ENCODE results near the gene HYCC1. TPM values are rescaled to one million over a fixed set of nuclear protein-coding genes. Genes with fewer than 3 reads are reported as not detected.
"Not testable (repeated sequence)": the region's sequence is repeated elsewhere in the genome, so short reads cannot be mapped to it uniquely, and the experiment has no call there.

The HYCC1 gene
- 19.7 and 20.5 TPM in 2 replicates for total RNA-seq

GRCh38 chr7:23013715-23014649, at the start of gene HYCC1:
Gene HYCC1, minus strand, starts transcription at chr7:23014130. Its CDS starts 23,019 bp downstream, at chr7:22991111.
- no peaks in the 10 kb centered on the region for H3K27me3 ChIP-seq (ENCODE audit: control insufficient read depth, insufficient read depth, low read length)
- FAIRE-seq (no peak), DNase-seq (ENCODE audit: low read depth) (peak; percentile 95)
- H3K36me3 ChIP-seq (ENCODE audit: control insufficient read depth, insufficient read depth, low read length), result no peaks in the 10 kb centered on the region
- TF ChIP-seq, protein P1, sequence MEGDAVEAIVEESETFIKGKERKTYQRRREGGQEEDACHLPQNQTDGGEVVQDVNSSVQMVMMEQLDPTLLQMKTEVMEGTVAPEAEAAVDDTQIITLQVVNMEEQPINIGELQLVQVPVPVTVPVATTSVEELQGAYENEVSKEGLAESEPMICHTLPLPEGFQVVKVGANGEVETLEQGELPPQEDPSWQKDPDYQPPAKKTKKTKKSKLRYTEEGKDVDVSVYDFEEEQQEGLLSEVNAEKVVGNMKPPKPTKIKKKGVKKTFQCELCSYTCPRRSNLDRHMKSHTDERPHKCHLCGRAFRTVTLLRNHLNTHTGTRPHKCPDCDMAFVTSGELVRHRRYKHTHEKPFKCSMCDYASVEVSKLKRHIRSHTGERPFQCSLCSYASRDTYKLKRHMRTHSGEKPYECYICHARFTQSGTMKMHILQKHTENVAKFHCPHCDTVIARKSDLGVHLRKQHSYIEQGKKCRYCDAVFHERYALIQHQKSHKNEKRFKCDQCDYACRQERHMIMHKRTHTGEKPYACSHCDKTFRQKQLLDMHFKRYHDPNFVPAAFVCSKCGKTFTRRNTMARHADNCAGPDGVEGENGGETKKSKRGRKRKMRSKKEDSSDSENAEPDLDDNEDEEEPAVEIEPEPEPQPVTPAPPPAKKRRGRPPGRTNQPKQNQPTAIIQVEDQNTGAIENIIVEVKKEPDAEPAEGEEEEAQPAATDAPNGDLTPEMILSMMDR (IDR thresholded peaks at IDR 0.05; ENCODE audit: insufficient read depth, low read length, severe bottlenecking), result peak; percentile 59
- peak within 1 kb of the TSS; percentile 75 for H3K4me3 ChIP-seq (ENCODE audit: low read depth, low read length)

DNA sequence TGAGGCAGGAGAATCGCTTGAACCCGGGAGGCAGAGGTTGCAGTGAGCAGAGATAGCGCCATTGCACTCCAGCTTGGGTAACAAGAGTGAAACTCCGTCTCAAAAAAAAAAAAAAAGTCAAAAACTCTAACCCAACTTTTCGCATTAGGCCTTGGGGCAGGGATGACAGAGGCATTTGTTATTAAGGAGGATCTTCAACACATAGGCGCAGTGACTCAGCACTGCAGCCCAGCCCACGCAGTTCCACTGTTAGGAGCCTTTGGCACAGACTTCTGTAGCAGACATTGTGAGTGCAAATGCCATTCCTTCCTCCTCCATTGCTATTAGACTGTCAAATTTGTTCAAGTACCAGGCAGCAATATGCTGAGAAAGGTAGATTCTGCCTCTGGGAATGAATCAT, 48.5 kb upstream of the HYCC1 start:
- FAIRE-seq (no peak), DNase-seq (ENCODE audit: low read depth) (peak; percentile 61)
- Histone ChIP-seq H3K4me3 (ENCODE audit: low read depth, low read length) (no peak overlapping the region), H3K27me3 (ENCODE audit: control insufficient read depth, insufficient read depth, low read length) (no peaks in the 10 kb centered on the region), H3K36me3 (ENCODE audit: control insufficient read depth, insufficient read depth, low read length) (no peaks in the 10 kb centered on the region)
- TF ChIP-seq, protein P1 (IDR thresholded peaks at IDR 0.05; ENCODE audit: insufficient read depth, low read length, severe bottlenecking), result no peak

GRCh38 chr7:23061327-23061726, 47.4 kb upstream of the HYCC1 start:
- H3K4me3 ChIP-seq (ENCODE audit: low read depth, low read length), result no peak overlapping the region
- FAIRE-seq (no peak), DNase-seq (ENCODE audit: low read depth) (no peak)
- TF ChIP-seq, protein P1 (IDR thresholded peaks at IDR 0.05; ENCODE audit: insufficient read depth, low read length, severe bottlenecking), result no peak
- no peaks in the 10 kb centered on the region for H3K36me3 ChIP-seq (ENCODE audit: control insufficient read depth, insufficient read depth, low read length)
- no peaks in the 10 kb centered on the region for H3K27me3 ChIP-seq (ENCODE audit: control insufficient read depth, insufficient read depth, low read length)

GRCh38 chr7:23058408-23059096, 44.6 kb upstream of the HYCC1 start:
- DNase-seq (ENCODE audit: low read depth), result no peak
- no peak for FAIRE-seq
- TF ChIP-seq, protein P1 (IDR thresholded peaks at IDR 0.05; ENCODE audit: insufficient read depth, low read length, severe bottlenecking), result no peak
- H3K27me3 ChIP-seq (ENCODE audit: control insufficient read depth, insufficient read depth, low read length), result no peaks in the 10 kb centered on the region
- H3K36me3 ChIP-seq (ENCODE audit: control insufficient read depth, insufficient read depth, low read length), result no peaks in the 10 kb centered on the region
- H3K4me3 ChIP-seq (ENCODE audit: low read depth, low read length), result no peak overlapping the region

- TF ChIP-seq, protein P1 (IDR thresholded peaks at IDR 0.05; ENCODE audit: insufficient read depth, low read length, severe bottlenecking), result peak; percentile 76
- no peak for FAIRE-seq
- Histone ChIP-seq H3K36me3 (ENCODE audit: control insufficient read depth, insufficient read depth, low read length) (no peaks in the 10 kb centered on the region), H3K27me3 (ENCODE audit: control insufficient read depth, insufficient read depth, low read length) (no peaks in the 10 kb centered on the region), H3K4me3 (ENCODE audit: low read depth, low read length) (no peak overlapping the region)
- peak; percentile 69 for DNase-seq (ENCODE audit: low read depth)
Observed at GRCh38 chr7:23055582-23056178, 41.8 kb upstream of the HYCC1 start.

DNA sequence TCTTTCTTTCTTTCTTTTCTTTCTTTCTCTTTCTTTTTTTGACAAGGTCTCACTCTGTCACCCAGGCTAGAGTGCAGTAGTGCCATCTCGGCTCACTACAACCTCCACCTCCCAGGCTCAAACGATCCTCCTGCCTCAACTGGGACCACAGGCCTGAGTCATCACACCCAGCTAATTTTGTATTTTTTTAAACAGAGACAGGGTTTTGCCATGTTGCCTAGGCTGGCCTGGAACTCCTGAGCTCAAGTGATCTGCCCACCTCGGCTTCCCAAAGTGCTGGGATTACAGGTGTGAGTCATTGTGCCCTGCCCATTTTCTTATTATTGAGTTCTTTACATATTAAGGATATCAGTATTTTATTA, 37.2 kb upstream of the HYCC1 start:
- not testable (repeated sequence) for DNase-seq (ENCODE audit: low read depth); FAIRE-seq

DNA sequence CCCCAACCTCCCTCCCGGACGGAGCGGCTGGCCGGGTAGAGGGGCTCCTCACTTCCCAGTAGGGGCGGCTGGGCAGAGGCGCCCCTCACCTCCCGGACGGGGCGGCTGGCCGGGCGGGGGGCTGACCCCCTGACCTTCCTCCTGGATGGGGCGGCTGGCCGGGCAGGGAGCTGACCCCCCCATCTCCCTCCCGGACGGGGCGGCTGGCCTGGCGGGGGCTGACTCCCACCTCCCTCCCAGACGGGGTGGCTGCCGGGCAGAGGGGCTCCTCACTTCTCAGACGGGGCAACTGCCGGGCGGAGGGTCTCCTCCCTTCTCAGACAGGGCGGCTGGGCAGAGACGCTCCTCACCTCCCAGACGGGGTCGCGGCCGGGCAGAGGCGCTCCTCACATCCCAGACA, 32.4 kb upstream of the HYCC1 start:
- DNase-seq (ENCODE audit: low read depth); H3K27me3 ChIP-seq (ENCODE audit: control insufficient read depth, insufficient read depth, low read length); H3K4me3 ChIP-seq (ENCODE audit: low read depth, low read length); FAIRE-seq; H3K36me3 ChIP-seq (ENCODE audit: control insufficient read depth, insufficient read depth, low read length): not testable (repeated sequence)

More for the DNA sequence above, 37.2 kb upstream of the HYCC1 start:
- not testable (repeated sequence) for H3K27me3 ChIP-seq (ENCODE audit: control insufficient read depth, insufficient read depth, low read length); H3K4me3 ChIP-seq (ENCODE audit: low read depth, low read length); H3K36me3 ChIP-seq (ENCODE audit: control insufficient read depth, insufficient read depth, low read length)

DNA sequence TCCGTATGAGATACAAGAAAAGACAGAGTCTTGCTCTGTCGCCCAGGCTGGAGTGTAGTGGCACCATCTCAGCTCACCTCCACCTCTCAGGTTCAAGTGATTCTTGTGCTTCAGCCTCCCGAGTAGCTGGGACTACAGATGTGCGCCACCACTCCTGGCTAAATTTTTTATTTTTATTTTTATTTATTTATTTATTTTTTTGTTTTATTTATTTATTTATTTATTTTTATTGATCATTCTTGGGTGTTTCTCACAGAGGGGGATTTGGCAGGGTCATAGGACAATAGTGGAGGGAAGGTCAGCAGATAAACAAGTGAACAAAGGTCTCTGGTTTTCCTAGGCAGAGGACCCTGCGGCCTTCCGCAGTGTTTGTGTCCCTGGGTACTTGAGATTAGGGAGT, 31.2 kb upstream of the HYCC1 start:
- FAIRE-seq; H3K4me3 ChIP-seq (ENCODE audit: low read depth, low read length); H3K36me3 ChIP-seq (ENCODE audit: control insufficient read depth, insufficient read depth, low read length); DNase-seq (ENCODE audit: low read depth); H3K27me3 ChIP-seq (ENCODE audit: control insufficient read depth, insufficient read depth, low read length): not testable (repeated sequence)
